NCI-H128 (cell line): ENCODE data around the gene DNAAF8.

Source experiments
- DNase-seq: peaks from one replicate; lab custom pipeline; 2025; ENCODE audit not compliant: unreplicated experiment; lab: John Stamatoyannopoulos, UW

DNAAF8 gene

DNA sequence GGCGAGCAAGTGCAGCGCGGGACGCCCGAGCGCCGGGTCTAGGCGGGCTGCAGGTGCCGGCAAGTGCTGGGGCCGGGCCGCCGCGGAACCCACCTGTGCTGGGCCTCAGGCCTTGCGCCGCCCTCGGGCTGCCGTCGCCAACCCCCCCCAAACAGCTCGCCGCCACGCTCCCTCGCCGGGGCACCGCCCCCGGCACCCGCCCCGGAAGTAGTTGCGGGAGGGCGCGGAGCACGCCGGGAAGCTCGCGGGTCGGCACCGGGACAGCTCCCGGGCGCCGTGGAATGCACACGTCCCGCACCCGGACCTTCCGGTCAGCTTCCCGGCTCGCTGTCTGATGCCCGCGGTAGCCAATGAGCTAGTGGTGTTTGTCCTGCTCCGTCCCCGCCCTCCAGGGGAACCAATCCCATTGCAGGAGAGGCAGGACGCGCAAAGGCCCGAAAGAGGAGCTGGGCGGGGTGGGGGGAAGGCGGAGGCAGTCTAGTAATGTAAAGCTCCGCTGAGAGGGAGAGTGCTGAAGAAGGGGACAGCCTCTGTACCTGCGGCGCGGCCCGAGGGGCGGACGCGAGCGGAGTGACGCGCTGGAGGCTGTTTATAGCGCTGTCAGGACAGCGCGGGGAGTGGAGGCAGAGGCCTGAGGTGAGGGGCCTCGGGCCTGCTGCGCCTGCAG lies at the start of gene DNAAF8, which contains the start of gene ANKS3:
DNAAF8 (plus strand) TSS at position 475 of the 667 bp plus-strand sequence. CDS start 1,978 bp downstream, outside the sequence.
ANKS3 (minus strand) TSS at position 209 of the 667 bp plus-strand sequence. CDS start 4,122 bp downstream, outside the sequence.
- DNase-seq: peak; percentile 46

DNA sequence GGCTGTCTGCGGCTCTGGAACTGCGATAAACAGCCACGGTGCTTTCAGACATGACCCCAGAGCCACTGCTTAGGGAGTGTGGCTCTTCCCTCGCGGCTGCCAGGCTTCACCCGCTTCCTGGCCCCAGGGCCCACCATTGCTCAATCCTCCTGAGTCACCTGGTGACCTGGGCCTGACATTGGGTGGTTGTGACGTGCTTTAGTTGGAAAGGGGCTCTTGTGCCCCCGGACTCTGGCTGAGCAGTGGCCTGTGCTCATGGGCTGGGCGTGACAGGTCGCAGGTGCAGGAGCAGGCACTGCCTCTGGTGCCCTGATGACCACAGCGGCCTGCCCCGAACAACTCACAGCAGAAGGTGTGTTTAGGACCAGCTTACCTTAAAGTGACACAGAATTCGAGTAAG lies 49.6 kb upstream of the DNAAF8 start:
- no peak for DNase-seq

DNA sequence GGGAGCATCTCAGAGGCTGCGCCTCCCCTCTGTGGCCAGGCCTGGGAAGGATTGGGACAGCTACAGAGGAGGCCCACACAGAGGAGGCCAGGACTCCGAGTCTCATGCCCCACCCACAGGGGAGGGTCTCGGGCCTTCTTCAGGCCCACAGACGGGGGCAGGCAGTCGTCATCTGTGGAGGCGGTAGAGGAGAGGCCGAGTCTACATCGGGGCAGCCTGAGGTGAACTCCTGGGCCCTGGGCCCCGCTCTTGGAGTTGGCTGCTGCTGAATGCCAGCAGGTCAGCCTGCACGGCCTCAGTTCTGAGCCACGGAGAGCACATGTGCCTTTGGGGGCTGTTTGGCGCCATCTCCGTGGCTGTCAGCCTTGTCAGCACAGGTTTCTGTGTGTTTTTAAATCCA lies 49.0 kb upstream of the DNAAF8 start:
- no peak for DNase-seq

DNA sequence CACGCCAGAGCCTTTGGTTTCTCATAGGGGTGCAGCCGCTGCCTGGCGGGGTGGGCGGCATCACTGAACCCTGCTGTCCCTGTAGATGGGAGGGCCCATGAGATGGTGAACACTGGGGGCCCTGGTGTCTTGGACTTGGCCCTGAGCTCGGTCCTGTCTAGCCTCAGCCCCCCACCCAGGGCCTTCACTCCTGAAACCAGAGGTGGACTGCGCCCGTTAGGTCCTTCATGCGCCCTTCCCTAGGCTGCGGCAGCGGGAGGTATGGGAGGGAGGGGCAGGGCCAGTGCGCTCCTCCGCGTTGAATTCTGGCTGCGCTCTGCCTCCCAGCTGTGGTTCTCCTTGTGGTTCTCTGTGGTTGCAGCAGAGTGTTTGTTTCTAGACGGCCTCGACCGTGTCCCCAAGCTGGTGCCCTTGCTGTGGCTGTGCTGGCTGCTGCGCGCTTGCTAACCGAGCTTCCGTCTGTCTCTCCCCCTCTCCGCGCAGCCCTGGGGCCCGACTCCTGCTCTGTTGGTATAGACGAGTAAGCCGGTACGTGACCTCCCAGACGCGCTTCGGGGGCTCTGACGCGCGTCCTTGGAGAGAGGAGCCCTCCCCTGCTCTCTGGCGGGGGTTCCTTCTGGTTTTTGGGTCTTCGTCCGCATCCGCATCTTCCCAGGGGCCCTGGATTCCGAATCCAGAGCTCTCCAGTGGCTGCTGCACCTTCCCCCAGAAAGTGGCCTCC lies 48.4 kb upstream of the DNAAF8 start:
- DNase-seq: no peak

DNA sequence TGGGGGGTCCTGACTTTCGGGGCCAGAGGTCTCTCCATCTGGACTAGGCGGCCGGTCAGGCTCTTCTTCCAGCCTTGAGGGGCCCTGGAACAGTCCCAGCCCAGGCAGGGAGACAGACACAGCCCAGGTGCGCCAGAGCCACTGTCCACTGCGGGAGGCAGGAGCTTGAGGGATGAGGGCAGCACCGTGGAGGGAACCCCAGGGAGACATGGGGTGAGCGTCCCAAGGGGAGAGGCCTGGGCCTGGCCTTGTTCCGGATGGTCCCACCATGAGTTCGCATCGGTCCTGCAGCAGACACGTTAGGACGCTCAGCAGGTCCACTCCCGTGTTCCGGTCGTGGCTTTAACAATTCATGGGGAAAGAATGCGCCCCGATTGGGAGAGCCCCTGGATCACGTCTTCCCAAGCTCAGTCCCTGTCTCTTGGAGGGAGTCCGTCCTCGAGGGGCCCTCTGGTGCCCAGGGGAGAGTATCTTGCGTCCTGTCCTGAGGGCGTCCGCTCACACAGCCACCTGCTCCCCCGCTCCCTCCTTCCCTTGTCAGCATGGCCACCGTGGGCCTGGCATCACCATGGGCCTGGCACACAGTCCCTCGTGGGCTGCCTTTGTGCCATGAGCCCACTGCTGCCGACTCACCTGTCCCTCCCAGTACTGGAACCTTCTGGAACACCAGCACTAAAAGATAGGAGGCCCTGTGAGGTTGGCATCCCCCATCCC lies 47.7 kb upstream of the DNAAF8 start:
- DNase-seq: no peak

DNA sequence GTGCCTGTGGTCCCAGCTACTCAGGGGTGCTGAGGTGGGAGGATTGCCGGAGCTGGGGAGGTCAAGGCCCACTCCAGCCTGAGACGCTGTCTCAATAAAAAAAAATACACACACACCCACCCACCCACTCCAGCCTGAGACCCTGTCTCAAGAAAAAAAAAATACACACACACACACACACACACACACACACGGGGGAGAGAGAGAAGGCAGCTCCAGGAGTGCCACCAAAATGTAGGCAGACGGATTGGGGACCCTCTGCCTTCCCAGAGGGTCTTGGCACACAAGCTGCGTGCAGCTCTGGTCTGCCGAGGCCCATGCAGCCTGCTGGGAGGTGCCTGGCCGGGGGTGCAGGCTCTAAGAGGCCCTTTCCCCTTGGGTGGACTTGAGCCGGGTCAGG lies 46.9 kb upstream of the DNAAF8 start:
- no peak for DNase-seq

DNA sequence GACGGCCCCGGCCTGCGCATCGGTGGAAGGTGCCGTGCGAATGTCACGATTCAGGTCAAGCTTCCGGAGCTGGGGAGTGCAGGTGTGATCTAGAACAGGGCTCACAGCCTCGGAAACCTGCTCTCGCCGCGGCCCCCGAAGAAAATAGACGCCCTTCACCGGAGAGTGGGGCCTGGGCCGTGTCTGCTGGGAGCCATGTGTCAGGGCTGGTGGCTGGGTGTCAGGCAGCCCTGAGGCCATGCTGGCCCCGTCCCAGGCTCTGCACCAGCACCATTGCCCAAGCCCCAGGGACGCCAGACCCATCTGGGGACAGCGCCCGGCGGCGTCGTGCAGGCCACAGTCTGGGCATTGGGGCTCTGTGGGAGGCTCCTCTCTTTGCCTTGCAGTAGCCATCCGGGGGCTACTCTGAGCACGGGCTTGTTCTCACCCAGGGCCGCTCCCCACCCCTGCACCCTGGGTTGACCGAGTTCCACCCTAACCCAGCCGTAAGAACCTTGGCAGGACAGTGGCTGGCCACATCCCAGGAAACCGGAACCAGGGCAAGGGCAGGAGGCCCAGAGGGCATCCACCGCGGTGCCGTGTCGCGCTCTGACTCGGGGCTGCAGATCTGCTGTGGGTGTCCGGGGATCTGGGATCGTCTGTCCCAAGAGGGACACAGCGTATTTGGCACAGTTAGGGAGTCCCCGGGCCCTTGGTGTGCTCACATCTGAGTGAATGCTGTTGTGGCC lies 46.2 kb upstream of the DNAAF8 start:
- DNase-seq: no peak

DNA sequence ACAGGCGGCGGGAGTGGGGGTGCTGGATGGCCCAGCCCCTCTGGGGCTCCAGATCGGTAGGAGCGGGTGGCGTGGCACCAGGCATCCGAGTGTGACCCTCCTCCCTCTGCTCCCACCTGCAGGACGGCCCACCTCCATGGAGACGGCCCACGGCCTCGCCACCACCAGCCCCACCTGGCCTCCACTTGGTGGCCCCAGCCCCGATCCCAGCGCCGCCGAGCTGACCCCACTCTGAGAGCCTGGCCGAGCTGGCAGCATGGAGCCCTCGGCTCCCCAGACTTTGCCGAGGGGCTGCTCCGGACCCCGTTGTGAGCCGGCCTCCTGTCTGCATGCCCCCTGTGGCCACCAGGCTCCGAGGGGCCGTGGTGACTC lies 45.7 kb upstream of the DNAAF8 start:
- DNase-seq: no peak

DNA sequence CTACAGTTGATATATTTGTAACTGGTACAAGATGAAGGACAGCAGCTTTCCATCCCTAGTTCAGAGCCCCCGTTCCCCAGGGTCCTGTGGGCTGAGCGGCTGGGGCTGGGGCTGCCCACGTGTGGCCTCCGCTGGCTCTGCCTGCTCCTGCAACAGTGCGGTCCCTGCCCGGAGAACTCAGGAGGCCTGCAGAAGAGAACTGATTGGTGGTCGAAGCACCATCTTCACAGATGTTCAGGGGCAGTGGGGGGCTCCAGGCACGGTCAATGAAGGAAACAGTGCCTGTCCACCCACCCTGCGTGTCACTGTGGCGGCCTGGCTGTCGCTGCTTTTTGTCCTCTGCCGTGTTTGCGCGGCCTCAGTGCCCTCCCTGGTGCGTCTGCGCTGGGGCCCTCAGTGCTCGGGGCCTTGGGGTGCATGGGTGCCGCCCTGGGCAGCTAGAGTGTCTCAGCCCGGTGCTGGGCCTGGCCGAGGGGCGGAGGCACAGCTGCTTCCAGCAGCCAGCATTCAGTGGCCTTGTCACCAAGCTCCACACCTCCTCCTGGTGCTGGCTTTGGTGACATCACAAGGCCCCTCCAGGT lies 45.2 kb upstream of the DNAAF8 start:
- DNase-seq: no peak

DNA sequence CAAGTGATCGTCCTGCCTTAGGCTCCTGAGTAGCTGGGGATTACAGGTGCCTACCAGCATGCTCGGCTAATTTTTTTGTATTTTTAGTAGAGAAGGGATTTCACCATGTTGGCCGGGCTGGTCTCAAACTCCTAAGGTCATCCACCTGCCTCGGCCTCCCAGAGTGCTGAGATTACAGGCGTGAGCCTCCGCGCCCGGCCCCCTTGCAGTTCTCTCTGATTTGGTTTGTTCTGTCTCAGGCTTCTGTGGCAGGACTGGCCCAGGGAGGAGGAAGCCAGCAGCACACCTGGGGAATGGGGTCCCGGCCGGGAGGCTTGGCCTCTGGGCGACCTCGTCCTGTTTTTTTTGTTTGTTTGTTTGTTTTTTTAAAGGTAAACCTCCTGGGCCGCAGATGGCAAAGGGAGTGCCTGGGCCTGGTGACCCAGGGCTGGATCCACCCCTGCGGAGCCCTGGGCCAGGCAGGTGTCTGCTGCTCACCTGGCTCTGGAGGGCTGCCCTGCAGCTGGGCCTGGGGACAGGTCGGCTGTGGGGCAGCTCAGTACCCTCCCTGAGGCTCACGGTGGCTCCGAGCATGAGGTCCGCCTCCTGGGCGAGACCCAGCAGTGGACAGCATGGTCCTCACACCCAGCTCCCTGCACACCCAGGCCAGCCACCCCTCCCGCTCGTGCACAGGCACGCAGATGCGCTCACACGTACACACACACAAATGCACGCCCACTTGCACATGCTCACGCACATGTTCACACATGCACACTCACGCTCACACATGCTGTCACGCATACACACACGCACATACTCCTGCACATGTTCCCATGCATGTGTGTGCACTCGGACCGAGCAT lies 44.3 kb upstream of the DNAAF8 start:
- no peak for DNase-seq

DNA sequence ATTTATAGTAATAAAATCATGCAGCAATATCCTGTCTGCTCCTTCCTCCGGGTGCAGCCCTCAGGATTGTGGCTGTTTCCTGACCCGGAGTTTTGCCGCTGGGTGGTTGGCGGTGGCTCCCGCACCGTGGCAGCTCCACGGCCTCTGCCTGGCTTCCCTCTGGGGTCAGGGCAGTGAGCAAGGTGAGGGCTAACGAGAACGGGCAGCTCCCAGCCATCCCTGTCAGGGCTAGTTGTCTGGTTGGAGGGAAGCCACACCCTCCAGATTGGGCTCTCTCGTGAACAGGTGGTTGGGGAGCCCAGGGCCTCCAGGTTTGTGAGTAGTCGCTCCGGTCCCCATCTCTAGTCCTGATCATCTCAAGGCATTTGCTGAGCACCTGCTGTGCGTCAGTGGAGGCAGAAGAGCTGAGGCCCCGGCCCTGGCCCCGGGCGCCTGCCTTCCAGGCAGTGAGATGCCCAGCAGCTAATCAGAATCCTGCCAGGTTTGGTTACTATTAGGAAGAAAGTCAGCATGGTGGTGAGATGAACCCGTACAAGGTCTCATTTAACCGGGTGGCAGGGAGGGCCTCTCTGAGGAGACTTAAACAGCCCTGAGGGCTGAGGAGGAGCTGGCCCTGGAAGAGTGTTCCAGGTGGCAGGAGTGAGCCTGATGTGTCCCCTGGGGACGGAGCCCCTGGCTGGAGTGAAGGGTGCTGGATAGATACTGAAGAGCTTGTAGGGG lies 43.2 kb upstream of the DNAAF8 start:
- DNase-seq: no peak

DNA sequence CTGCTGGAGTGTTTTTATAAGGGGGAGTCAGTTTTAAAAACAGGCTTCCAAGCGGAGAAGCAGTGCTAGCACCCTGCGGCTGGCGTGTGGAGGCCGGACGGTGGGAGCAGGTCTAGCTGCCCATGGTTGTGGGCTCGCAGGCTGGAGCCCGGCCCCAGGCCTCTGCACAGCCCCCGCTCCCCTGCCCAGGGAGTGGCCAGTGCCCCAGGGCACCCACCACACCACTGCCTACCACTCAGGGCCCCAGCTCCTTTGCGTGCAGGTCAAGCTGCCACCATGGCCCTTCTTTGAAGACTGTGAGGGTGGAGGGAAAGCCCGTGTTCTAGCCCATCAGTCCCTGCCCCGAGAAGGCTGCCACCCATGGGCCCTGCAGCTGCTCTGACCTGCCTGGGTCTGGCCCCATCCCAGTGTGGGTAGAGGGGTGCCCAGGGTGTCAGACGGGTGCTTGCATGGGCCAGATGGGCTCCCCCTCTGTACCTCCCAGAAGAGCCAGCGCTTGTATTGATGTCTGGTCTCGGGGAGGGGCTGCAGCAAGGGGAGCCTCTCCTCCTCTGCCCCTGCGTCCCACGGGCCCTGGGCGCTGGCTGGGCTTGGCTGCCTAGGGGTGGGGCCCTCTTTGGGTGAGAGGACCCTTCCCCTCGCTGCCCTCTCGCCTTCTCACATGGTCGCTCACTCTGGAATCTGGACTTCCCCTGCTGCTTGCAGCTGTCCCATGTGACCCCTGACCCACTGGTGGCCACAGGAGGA lies 42.5 kb upstream of the DNAAF8 start:
- no peak for DNase-seq

DNA sequence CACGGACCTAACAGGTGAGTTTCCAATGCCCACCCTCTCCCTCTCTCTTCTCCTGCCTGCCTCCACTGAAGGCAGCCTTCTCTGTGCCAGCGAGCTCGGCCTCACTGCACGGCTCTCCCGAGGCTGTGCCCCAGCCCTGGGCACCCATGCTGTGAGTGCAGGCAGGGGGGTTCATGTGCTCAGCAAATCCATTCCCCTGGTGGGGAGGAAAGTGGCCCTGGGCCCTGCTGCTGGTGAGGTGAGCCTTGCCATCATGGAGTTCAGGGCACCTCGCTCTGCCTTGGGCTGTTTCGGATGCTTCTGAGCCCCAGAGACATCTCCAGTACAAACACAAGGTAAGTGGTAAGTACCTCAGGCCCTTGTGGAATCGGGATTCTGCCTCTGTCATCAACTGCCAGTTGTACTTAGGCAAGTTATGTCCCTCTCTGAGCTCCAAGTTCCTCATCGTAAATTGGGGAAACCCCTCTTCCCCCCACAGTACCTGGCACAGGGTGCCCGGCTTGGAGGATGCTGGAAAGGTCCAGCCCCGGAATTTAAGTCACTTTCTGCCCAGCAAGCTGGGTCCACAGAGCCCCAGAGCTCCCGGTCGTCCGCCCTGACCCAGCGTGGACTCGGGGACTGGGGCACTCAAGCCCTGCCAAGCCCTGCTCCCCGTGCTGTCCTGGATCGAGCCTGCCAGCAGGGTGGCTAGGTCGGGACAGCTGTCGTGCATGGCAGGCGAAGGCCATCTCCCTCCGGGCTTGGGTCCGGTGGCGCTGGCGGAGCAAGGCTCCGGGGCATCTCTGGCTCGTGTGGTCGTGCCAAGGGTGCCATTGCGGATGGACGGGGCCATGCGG lies 41.7 kb upstream of the DNAAF8 start:
- no peak for DNase-seq

DNA sequence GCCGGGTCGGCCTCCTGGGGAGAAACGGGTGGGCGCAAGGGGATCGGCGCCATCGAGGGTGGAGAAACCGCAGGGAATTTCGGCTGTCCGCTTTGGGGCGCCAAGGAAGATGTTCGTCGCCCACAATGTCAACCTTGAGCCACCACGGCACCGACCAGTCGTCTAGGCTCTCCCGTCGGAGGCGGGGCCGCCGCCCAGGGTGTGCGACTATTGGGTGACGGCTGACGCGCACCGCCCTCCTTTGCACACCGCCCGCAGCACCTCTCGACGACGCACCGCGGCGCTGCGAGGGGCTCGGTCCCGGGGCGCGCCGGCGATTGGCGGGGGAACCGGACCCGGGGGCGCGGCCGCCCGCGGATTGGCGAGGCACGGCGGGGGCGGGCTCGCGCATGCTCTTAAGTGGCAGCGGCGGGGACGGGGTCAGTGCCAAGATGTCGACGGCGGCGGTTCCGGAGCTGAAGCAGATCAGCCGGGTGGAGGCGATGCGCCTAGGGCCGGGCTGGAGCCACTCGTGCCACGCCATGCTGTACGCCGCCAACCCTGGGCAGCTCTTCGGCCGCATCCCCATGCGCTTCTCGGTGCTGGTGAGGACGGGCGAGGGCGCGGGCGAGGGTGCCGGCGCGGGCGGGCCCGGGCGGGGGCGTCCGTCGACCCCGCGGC lies 40.9 kb upstream of the DNAAF8 start, which contains the start of gene NUDT16L1:
NUDT16L1 (plus strand) TSS at position 267 of the 660 bp plus-strand sequence; CDS start at position 432, 165 bp downstream.
- DNase-seq: peak; percentile 83

DNA sequence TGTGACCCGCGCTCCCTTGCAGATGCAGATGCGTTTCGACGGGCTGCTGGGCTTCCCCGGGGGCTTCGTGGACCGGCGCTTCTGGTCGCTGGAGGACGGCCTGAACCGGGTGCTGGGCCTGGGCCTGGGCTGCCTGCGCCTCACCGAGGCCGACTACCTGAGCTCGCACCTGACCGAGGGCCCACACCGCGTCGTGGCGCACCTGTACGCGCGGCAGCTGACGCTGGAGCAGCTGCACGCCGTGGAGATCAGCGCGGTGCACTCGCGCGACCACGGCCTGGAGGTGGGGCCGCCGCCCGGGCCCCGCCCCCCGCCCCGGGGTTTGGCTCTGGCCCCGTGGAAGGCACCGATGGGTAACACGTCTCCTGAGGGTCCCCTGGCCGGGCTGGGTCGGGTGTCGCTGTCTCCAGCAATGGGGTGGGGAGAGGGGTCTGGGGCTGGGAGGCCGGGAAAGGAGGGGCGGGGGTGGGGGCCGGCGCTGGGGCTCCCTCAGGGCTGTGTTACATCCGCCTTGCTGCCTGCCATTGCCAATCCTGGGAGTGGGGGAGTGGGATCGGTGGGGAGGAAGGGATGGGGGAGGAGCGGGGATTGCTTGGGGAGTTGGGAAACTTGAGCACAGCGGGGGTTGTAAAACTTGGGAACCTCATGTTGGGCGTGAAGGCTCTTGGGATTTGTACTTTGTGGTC lies 40.2 kb upstream of the DNAAF8 start:
- no peak for DNase-seq

DNA sequence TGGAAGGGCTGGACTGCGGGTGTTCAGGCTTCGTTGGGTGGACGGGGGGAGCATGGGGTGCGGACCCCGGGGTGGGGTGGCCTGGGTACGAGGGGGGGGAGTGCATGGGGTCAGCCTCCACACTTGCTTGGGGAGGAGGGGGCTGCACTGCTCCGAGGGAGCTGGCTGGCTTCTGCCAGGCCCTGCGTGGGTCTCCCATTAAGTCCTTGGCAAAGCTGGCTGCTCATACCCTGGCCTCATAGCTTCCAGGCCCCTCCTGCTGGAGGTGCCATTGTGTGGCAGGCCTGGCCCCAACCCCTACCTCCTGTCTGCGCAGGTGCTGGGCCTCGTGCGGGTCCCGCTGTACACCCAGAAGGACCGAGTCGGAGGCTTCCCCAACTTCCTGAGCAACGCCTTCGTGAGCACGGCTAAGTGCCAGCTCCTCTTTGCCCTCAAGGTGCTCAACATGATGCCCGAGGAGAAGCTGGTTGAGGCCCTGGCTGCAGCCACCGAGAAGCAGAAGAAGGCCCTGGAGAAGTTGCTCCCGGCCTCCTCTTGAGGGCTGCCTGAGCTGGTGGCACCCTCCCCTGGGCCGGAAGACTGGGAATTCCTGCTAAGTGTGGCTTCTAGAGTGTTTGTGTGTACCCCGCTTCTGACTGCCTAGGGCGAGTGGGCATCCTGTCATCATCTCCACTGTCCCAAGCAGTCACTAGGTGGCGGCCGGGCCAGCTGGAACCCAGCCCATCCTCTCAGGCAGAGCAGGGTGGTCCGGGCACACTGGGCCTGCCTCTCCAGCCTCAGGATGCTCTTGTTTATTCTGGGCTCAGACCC lies 39.5 kb upstream of the DNAAF8 start:
- no peak for DNase-seq
